Cardiac fibroblast (primary cell): Measurements from ENCODE around the gene TMEM131.

Experiments used
- DNase-seq, 2 donors: peaks; one replicate each; pipeline versions ENCODE4 v3.0.0 to v3.0.0-alpha.2; 2010; ENCODE audit warnings: low read depth in 2 of 2
- H3K4me3 ChIP-seq, 2 donors: replicated peaks in 1 of 2; 1 replicate in 1 of 2; 2 replicates in 1 of 2; pipeline ENCODE4 v1.5.1; 2011; ENCODE audit warnings: low read depth in 2 of 2, low read length in 2 of 2, mild to moderate bottlenecking in 2 of 2, moderate library complexity in 1 of 2
- TF ChIP-seq, protein P1 (sequence below): IDR thresholded peaks from one replicate; pipeline ENCODE4 v1.5.1; 2011; ENCODE audit warnings: low read depth, mild to moderate bottlenecking, low read length, inconsistent platforms

Gene TMEM131

GRCh38 chr2:98037206-98037605, 41.5 kb upstream of the TMEM131 start:
- no peak for DNase-seq
- TF ChIP-seq, protein P1, sequence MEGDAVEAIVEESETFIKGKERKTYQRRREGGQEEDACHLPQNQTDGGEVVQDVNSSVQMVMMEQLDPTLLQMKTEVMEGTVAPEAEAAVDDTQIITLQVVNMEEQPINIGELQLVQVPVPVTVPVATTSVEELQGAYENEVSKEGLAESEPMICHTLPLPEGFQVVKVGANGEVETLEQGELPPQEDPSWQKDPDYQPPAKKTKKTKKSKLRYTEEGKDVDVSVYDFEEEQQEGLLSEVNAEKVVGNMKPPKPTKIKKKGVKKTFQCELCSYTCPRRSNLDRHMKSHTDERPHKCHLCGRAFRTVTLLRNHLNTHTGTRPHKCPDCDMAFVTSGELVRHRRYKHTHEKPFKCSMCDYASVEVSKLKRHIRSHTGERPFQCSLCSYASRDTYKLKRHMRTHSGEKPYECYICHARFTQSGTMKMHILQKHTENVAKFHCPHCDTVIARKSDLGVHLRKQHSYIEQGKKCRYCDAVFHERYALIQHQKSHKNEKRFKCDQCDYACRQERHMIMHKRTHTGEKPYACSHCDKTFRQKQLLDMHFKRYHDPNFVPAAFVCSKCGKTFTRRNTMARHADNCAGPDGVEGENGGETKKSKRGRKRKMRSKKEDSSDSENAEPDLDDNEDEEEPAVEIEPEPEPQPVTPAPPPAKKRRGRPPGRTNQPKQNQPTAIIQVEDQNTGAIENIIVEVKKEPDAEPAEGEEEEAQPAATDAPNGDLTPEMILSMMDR = no peak
- H3K4me3 ChIP-seq = no peak overlapping the region

GRCh38 chr2:98036349-98037000, 40.7 kb upstream of the TMEM131 start:
- TF ChIP-seq, protein P1 = no peak
- DNase-seq = no peak
- H3K4me3 ChIP-seq = no peak overlapping the region

DNA sequence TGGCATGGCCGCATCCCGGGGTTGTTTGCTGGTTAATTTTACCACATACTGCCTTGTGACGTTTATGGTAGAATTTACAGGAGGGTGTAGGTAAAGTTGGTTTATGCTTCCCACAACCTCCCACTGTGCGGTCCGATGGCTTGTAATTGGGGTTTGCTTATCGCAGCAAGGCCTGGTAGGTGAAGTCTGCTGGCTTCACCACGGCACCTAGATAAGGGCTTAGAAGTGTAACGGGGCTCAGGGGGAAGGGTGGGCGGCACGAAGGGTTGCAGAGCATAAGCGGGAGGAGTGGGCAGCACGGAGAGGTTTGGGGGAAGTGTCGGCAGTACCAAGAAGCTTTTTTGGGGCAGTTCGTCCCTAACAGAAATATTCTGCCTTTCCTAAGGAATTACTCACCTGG, 39.0 kb upstream of the TMEM131 start:
- no peak overlapping the region for H3K4me3 ChIP-seq
- DNase-seq = no peak

DNA sequence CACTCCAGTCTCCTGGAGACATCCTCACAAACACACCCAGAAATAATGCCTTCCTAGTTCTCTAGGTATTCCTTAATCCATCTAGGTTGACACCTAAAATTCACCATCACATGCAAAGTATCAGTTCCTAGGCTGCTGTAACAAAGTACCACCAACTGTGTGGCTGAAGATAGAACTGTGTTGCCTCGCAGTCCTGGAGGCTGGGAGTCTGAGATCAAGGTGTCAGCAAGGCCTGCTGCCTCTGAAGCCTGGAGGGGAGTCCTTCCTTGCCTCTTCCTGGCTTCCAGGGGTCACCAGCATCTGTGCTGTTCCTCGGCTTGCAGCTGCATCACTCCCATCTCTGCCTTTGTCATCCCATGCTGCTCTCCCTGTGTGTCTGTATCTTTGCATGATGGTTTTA, 36.3 kb upstream of the TMEM131 start:
- TF ChIP-seq, protein P1 = no peak
- no peak overlapping the region for H3K4me3 ChIP-seq
- no peak for DNase-seq

More for the DNA sequence above, 39.0 kb upstream of the TMEM131 start:
- TF ChIP-seq, protein P1 = no peak

DNA sequence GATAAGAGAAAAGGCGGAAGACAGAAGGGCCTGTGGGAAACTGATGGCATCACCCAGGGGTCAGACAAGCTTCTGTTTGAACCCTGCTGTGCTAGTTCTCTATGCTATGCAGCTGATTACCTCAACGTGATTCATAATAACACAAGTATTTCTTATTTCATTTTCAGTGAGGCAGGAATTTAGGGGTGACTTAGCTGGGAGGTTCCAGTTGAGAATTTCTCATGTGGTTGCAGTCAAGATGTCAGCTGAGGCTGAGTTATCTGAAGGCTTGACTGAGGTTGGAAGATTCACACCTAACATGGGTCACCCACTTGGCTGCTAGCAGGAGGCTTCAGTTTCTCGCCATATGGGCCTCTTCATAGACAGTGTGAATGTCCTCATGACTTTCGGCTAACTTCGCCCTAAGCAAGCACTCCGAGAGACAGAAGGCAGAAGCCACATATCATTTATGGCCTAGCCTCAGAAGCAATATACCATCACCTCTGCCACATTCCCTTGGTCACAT, 34.0 kb upstream of the TMEM131 start:
- TF ChIP-seq, protein P1 = no peak
- DNase-seq = peak in 1 of 2 donors; percentile 72
- H3K4me3 ChIP-seq = no peak overlapping the region

DNA sequence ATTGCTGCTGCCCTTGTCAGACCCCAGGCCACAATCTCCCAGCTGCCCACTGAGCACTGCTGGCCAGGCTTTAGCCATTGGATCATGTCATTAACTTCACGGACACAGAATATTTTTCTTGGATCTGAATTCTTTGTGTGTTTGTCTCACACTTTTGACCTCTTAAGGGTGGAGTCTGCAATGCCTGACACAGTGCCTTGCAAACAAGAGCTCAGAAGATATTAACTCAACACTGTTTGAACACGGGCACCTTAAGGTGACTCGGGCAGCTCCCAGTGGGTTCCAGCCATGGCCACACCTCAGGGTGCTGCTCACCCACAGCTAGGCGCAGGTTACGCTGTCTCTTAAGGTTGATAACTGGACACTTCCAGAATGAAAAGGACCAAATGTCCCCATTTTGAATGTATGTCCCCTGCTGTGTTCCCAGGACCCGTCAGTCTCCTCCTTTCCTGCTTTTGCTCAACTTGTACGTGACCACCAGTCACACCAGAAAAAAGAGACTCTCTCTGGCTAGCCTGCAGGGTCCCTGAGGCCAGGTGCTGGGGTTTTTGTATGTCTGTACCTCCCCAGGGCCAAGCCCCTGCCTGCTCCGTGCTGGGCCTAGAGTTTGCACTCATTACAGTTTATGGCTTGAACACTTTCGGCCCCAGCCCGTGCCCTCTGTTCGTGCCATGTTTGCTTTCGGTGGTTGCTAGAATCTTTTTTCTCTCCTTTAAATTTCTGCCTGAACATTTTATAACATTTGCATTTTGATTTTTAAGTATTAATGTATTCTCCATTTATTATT, 33.4 kb upstream of the TMEM131 start:
- H3K4me3 ChIP-seq = no peak overlapping the region
- DNase-seq = peak in 1 of 2 donors; percentile 48
- TF ChIP-seq, protein P1 = no peak
